HG02759 (cell line): Measurements from ENCODE around the gene BLM.

Experiments used
- ATAC-seq: cut with Tn5 transposase; IDR thresholded peaks from one replicate; pipeline ENCODE4 v1.9.1; 2021; ENCODE audit warnings: mild to moderate bottlenecking, moderate library complexity; ENCODE audit not compliant: unreplicated experiment

The BLM gene

GRCh38 chr15:90691369-90691768 lies 25.8 kb upstream of the BLM start:
- no peak for ATAC-seq

- ATAC-seq = no peak
Observed at GRCh38 chr15:90691982-90692773, 25.0 kb upstream of the BLM start.

GRCh38 chr15:90694987-90695386 lies 22.2 kb upstream of the BLM start:
- no peak for ATAC-seq

- no peak for ATAC-seq
Observed at GRCh38 chr15:90697175-90697574, 20.0 kb upstream of the BLM start.

GRCh38 chr15:90698629-90699028 lies 18.5 kb upstream of the BLM start:
- ATAC-seq = no peak

- no peak for ATAC-seq
Observed at GRCh38 chr15:90701048-90701447, 16.1 kb upstream of the BLM start.

- ATAC-seq = no peak
Observed at GRCh38 chr15:90701880-90702630, 15.1 kb upstream of the BLM start.

GRCh38 chr15:90703455-90703854 lies 13.7 kb upstream of the BLM start:
- ATAC-seq = no peak

GRCh38 chr15:90705212-90705611 lies 11.9 kb upstream of the BLM start:
- ATAC-seq = no peak

- no peak for ATAC-seq
Observed at GRCh38 chr15:90706394-90707327, 10.5 kb upstream of the BLM start.

- no peak for ATAC-seq
Observed at GRCh38 chr15:90707489-90707888, 9.7 kb upstream of the BLM start.

- no peak for ATAC-seq
Observed at GRCh38 chr15:90708516-90708915, 8.6 kb upstream of the BLM start.

- no peak for ATAC-seq
Observed at GRCh38 chr15:90709278-90709677, 7.9 kb upstream of the BLM start.

GRCh38 chr15:90710436-90711027 lies 6.6 kb upstream of the BLM start:
- no peak for ATAC-seq

- ATAC-seq = no peak
Observed at GRCh38 chr15:90711418-90711824, 5.7 kb upstream of the BLM start.

- no peak for ATAC-seq
Observed at GRCh38 chr15:90711842-90712241, 5.3 kb upstream of the BLM start.

- no peak for ATAC-seq
Observed at GRCh38 chr15:90713081-90713480, 4.1 kb upstream of the BLM start.

GRCh38 chr15:90716317-90716975 lies 700 bp upstream of the BLM start:
- no peak for ATAC-seq

- ATAC-seq = no peak
Observed at GRCh38 chr15:90718232-90718631, 1.1 kb downstream of the BLM start.

GRCh38 chr15:90720131-90720530 lies 3.0 kb downstream of the BLM start:
- no peak for ATAC-seq
